GM23338 (cell line): ENCODE measurements around the gene TMEM256. TPM values are rescaled to one million over a fixed set of nuclear protein-coding genes. Genes with fewer than 3 reads are reported as not detected.

Experiments used
- ATAC-seq: fragments of 200-7000 bp; cut with Tn5 transposase; 3 replicates; pipeline ENCODE4 v1.9.1; 2020
- DNase-seq: peaks from one replicate; pipeline ENCODE4 v3.0.0-alpha.2; 2015; ENCODE audit warnings: low spot score
- H2AFZ ChIP-seq: fragments of 200-600 bp; sonication (generic); 2 replicates; pipeline ENCODE4 v1.8.0; 2016; ENCODE audit warnings: antibody characterized with exemption, mild to moderate bottlenecking, moderate library complexity
- H3F3A ChIP-seq: fragments of 200-600 bp; sonication (generic); replicated peaks from 2 replicates; pipeline ENCODE4 v1.8.0; 2017; ENCODE audit warnings: antibody characterized with exemption, mixed run types, low read depth
- H3K27ac ChIP-seq: fragments of 200-600 bp; sonication (generic); 2 replicates; pipeline ENCODE4 v1.6.1; 2016; ENCODE audit warnings: low read depth
- H3K27me3 ChIP-seq: fragments of 200-600 bp; sonication (generic); 2 replicates; pipeline ENCODE4 v1.8.0; 2016; ENCODE audit warnings: mild to moderate bottlenecking, mixed run types, moderate library complexity; ENCODE audit not compliant: insufficient read depth
- H3K36me3 ChIP-seq: fragments of 200-600 bp; sonication (generic); 2 replicates; pipeline ENCODE4 v1.8.0; 2016; ENCODE audit warnings: mild to moderate bottlenecking; ENCODE audit not compliant: insufficient read depth
- H3K4me1 ChIP-seq: fragments of 200-600 bp; sonication (generic); 2 replicates; pipeline ENCODE4 v1.8.0; 2016; ENCODE audit warnings: mild to moderate bottlenecking, moderate library complexity; ENCODE audit not compliant: insufficient read depth
- H3K4me2 ChIP-seq: fragments of 200-600 bp; sonication (generic); 2 replicates; pipeline ENCODE4 v1.7.1; 2017; ENCODE audit warnings: mixed run types
- H3K4me3 ChIP-seq: fragments of 200-600 bp; sonication (generic); 2 replicates; pipeline ENCODE4 v1.6.1; 2016; ENCODE audit warnings: mixed run types
- H3K79me2 ChIP-seq: fragments of 200-600 bp; sonication (generic); replicated peaks from 2 replicates; pipeline ENCODE4 v1.8.0; 2017; ENCODE audit warnings: mild to moderate bottlenecking; ENCODE audit not compliant: insufficient read depth
- H3K9me2 ChIP-seq: fragments of 200-600 bp; sonication (generic); 2 replicates; pipeline ENCODE4 v1.8.0; 2017; ENCODE audit not compliant: insufficient read depth
- H4K20me1 ChIP-seq: fragments of 200-600 bp; sonication (generic); replicated peaks from 2 replicates; pipeline ENCODE4 v1.8.0; 2017; ENCODE audit warnings: mild to moderate bottlenecking; ENCODE audit not compliant: insufficient read depth
- H3K27ac Mint-ChIP-seq: 2 replicates; pipeline ENCODE4 v1.8.0; 2020; ENCODE audit warnings: inconsistent platforms, mild to moderate bottlenecking, moderate library complexity, mixed read lengths
- H3K27me3 Mint-ChIP-seq: 3 replicates; pipeline ENCODE4 v1.8.0; 2022; ENCODE audit warnings: low read depth, mild to moderate bottlenecking, moderate library complexity, mixed read lengths, inconsistent platforms; ENCODE audit not compliant: insufficient read depth, poor library complexity
- H3K36me3 Mint-ChIP-seq: 3 replicates; pipeline ENCODE4 v1.8.0; 2021; ENCODE audit warnings: low read depth, mild to moderate bottlenecking, inconsistent platforms, moderate library complexity, mixed read lengths
- H3K4me1 Mint-ChIP-seq: 3 replicates; pipeline ENCODE4 v1.8.0; 2020; ENCODE audit warnings: mild to moderate bottlenecking, inconsistent platforms, mixed read lengths
- H3K4me3 Mint-ChIP-seq: 3 replicates; pipeline ENCODE4 v1.8.0; 2021; ENCODE audit warnings: moderate library complexity, mild to moderate bottlenecking, inconsistent platforms, mixed read lengths
- H3K9me3 Mint-ChIP-seq: 3 replicates; pipeline ENCODE4 v1.8.0; 2020; ENCODE audit warnings: moderate library complexity, mild to moderate bottlenecking, inconsistent platforms, mixed read lengths
- EZH2 ChIP-seq: fragments of 200-600 bp; sonication (generic); IDR thresholded peaks from one replicate; pipeline ENCODE4 v1.8.0; 2017; ENCODE audit warnings: antibody characterized with exemption, mild to moderate bottlenecking, low read depth; ENCODE audit not compliant: unreplicated experiment
- JUNB ChIP-seq: IDR thresholded peaks from one replicate; pipeline ENCODE4 v1.6.1; 2016; ENCODE audit warnings: antibody characterized with exemption; ENCODE audit not compliant: unreplicated experiment
- POLR2AphosphoS5 ChIP-seq: IDR thresholded peaks from 2 replicates; pipeline ENCODE4 v1.6.1; 2016; ENCODE audit warnings: antibody characterized with exemption, low read depth
- STAT1 ChIP-seq: IDR thresholded peaks from one replicate; pipeline ENCODE4 v1.6.1; 2016; ENCODE audit warnings: antibody characterized with exemption; ENCODE audit not compliant: unreplicated experiment
- ZNF114 ChIP-seq: fragments of 250-450 bp; sonication (Bioruptor Pico); IDR thresholded peaks from 2 replicates; pipeline ENCODE4 v1.5.0; 2020; ENCODE audit warnings: mild to moderate bottlenecking, moderate library complexity
- polyA plus RNA-seq: library from polyadenylated mRNA; unstranded; fragments of >200 nt; fragmentation: Nextera tagmentation; extraction: Ambion mirVana; gene quantifications from 2 replicates; pipeline ENCODE4 v1.2.1, GENCODE V29; 2016
- total RNA-seq: library from RNA; depleted of rRNA; stranded (reverse); fragments of >200 nt; shearing (Covaris generic); gene quantifications from 2 replicates; pipeline ENCODE4 v1.2.3, GENCODE V29; 2014
- TF ChIP-seq, protein P1 (sequence below): fragments of 250-450 bp; sonication (Bioruptor Pico); IDR thresholded peaks from 2 replicates; pipeline ENCODE4 v1.5.0; 2020; ENCODE audit warnings: mild to moderate bottlenecking, moderate library complexity

The TMEM256 gene
- total and polyA plus RNA-seq, 2 experiments from 2014 or later = 127 to 197 TPM

DNA sequence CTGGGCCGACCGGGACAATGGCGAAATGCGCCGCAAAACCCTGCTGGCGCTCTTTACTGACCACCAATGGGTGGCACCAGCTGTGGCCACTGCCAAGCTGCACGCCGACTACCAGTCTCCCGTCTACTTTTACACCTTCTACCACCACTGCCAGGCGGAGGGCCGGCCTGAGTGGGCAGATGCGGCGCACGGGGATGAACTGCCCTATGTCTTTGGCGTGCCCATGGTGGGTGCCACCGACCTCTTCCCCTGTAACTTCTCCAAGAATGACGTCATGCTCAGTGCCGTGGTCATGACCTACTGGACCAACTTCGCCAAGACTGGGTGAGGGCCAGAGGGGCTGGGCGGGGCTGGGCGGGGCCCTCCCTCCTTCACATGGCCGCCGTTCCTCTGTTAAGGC lies 11.9 kb upstream of the TMEM256 start:
- TF ChIP-seq, protein P1, sequence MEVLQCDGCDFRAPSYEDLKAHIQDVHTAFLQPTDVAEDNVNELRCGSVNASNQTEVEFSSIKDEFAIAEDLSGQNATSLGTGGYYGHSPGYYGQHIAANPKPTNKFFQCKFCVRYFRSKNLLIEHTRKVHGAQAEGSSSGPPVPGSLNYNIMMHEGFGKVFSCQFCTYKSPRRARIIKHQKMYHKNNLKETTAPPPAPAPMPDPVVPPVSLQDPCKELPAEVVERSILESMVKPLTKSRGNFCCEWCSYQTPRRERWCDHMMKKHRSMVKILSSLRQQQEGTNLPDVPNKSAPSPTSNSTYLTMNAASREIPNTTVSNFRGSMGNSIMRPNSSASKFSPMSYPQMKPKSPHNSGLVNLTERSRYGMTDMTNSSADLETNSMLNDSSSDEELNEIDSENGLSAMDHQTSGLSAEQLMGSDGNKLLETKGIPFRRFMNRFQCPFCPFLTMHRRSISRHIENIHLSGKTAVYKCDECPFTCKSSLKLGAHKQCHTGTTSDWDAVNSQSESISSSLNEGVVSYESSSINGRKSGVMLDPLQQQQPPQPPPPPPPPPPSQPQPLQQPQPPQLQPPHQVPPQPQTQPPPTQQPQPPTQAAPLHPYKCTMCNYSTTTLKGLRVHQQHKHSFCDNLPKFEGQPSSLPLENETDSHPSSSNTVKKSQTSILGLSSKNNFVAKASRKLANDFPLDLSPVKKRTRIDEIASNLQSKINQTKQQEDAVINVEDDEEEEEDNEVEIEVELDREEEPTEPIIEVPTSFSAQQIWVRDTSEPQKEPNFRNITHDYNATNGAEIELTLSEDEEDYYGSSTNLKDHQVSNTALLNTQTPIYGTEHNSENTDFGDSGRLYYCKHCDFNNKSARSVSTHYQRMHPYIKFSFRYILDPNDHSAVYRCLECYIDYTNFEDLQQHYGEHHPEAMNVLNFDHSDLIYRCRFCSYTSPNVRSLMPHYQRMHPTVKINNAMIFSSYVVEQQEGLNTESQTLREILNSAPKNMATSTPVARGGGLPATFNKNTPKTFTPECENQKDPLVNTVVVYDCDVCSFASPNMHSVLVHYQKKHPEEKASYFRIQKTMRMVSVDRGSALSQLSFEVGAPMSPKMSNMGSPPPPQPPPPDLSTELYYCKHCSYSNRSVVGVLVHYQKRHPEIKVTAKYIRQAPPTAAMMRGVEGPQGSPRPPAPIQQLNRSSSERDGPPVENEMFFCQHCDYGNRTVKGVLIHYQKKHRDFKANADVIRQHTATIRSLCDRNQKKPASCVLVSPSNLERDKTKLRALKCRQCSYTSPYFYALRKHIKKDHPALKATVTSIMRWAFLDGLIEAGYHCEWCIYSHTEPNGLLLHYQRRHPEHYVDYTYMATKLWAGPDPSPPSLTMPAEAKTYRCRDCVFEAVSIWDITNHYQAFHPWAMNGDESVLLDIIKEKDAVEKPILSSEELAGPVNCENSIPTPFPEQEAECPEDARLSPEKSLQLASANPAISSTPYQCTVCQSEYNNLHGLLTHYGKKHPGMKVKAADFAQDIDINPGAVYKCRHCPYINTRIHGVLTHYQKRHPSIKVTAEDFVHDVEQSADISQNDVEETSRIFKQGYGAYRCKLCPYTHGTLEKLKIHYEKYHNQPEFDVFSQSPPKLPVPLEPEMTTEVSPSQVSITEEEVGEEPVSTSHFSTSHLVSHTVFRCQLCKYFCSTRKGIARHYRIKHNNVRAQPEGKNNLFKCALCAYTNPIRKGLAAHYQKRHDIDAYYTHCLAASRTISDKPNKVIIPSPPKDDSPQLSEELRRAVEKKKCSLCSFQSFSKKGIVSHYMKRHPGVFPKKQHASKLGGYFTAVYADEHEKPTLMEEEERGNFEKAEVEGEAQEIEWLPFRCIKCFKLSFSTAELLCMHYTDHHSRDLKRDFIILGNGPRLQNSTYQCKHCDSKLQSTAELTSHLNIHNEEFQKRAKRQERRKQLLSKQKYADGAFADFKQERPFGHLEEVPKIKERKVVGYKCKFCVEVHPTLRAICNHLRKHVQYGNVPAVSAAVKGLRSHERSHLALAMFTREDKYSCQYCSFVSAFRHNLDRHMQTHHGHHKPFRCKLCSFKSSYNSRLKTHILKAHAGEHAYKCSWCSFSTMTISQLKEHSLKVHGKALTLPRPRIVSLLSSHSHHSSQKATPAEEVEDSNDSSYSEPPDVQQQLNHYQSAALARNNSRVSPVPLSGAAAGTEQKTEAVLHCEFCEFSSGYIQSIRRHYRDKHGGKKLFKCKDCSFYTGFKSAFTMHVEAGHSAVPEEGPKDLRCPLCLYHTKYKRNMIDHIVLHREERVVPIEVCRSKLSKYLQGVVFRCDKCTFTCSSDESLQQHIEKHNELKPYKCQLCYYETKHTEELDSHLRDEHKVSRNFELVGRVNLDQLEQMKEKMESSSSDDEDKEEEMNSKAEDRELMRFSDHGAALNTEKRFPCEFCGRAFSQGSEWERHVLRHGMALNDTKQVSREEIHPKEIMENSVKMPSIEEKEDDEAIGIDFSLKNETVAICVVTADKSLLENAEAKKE (CRISPR knock-in tag) = no peak
- TF ChIP-seq POLR2AphosphoS5 = no peak
- no peaks in the 10 kb centered on the region for H3K27me3 ChIP-seq
- ATAC-seq = no peak
- no peak for DNase-seq
- H3K27ac ChIP-seq = no peak overlapping the region
- H3K36me3 ChIP-seq = no peaks in the 10 kb centered on the region
- H3K9me2 ChIP-seq = no peaks in the 10 kb centered on the region
- no peak overlapping the region for H3K4me3 ChIP-seq
- no peaks in the 10 kb centered on the region for H3F3A ChIP-seq
- no peaks in the 10 kb centered on the region for H3K79me2 ChIP-seq
- no peak overlapping the region for H2AFZ ChIP-seq
- no peak overlapping the region for H3K4me2 ChIP-seq
- Mint-ChIP-seq H3K4me1 (peaks cover 39% of the 10 kb centered on the region), H3K9me3 (no peaks in the 10 kb centered on the region), H3K27ac (no peak overlapping the region), H3K27me3 (peaks cover 9% of the 10 kb centered on the region), H3K4me3 (no peak overlapping the region), H3K36me3 (peaks cover 18% of the 10 kb centered on the region)
- no peaks in the 10 kb centered on the region; the same call in 1 of the 2 replicates for H4K20me1 ChIP-seq
- H3K4me1 ChIP-seq = no peaks in the 10 kb centered on the region

DNA sequence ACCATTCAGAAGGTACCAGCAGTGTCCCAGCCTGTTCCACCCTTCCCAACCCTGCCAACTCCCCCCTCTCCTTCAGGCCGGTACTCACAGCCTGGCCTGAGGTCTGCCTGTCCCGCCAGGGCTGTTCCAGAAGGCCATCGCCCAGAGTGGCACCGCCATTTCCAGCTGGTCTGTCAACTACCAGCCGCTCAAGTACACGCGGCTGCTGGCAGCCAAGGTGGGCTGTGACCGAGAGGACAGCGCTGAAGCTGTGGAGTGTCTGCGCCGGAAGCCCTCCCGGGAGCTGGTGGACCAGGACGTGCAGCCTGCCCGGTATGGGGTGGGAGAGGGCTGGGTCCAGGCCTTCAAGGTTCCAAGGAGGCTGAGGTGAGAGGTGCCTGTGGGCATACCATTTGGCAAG lies 10.9 kb upstream of the TMEM256 start:
- Histone ChIP-seq H3F3A (no peaks in the 10 kb centered on the region), H3K4me2 (no peak overlapping the region), H3K4me1 (no peaks in the 10 kb centered on the region), H3K27ac (no peak overlapping the region), H2AFZ (no peak overlapping the region), H3K9me2 (no peaks in the 10 kb centered on the region), H3K79me2 (no peaks in the 10 kb centered on the region), H3K27me3 (no peaks in the 10 kb centered on the region), H3K4me3 (no peak overlapping the region), H3K36me3 (no peaks in the 10 kb centered on the region; the same call in 1 of the 2 replicates), H4K20me1 (no peaks in the 10 kb centered on the region; the same call in 1 of the 2 replicates)
- DNase-seq (no peak), ATAC-seq (no peak)
- Mint-ChIP-seq H3K36me3 (peaks cover 28% of the 10 kb centered on the region), H3K27me3 (peaks cover 11% of the 10 kb centered on the region), H3K27ac (no peak overlapping the region), H3K9me3 (no peaks in the 10 kb centered on the region), H3K4me3 (no peak overlapping the region), H3K4me1 (peaks cover 33% of the 10 kb centered on the region)
- TF ChIP-seq STAT1 = no peak
- TF ChIP-seq POLR2AphosphoS5 = no peak
- TF ChIP-seq EZH2 = no peak
- no peak for TF ChIP-seq ZNF114
- no peak for TF ChIP-seq JUNB
- TF ChIP-seq, protein P1 (CRISPR knock-in tag) = no peak
